Measurements from ENCODE around the gene DUSP8.
A peak's percentile ranks its signal among the peaks of the same experiment; 100 is the strongest.

The DUSP8 gene

GRCh38 chr11:1528710-1529109 lies 43.4 kb downstream of the DUSP8 start:
- no peak for DNase-seq (ENCODE audit: low spot score)
- in situ Hi-C loops (cut with MboI; ENCODE audit: low sequenced_read_pairs, unreplicated experiment) = no loop called here
- TF ChIP-seq CTCF (IDR thresholded peaks at IDR 0.05; ENCODE audit: borderline replicate concordance, control extremely low read depth, extremely low read depth, insufficient read depth, missing control alignments) = no peak

GRCh38 chr11:1526785-1527184 lies 45.3 kb downstream of the DUSP8 start:
- DNase-seq (ENCODE audit: low spot score) = no peak
- no peak for TF ChIP-seq CTCF (IDR thresholded peaks at IDR 0.05; ENCODE audit: borderline replicate concordance, control extremely low read depth, extremely low read depth, insufficient read depth, missing control alignments)
- in situ Hi-C loops (cut with MboI; ENCODE audit: low sequenced_read_pairs, unreplicated experiment) = no loop called here

- in situ Hi-C loops (cut with MboI; ENCODE audit: low sequenced_read_pairs, unreplicated experiment) = no loop called here
- TF ChIP-seq CTCF (IDR thresholded peaks at IDR 0.05; ENCODE audit: borderline replicate concordance, control extremely low read depth, extremely low read depth, insufficient read depth, missing control alignments) = no peak
- no peak for DNase-seq (ENCODE audit: low spot score)
Observed at GRCh38 chr11:1523779-1524178, 48.3 kb downstream of the DUSP8 start.

- no peak for TF ChIP-seq CTCF (IDR thresholded peaks at IDR 0.05; ENCODE audit: borderline replicate concordance, control extremely low read depth, extremely low read depth, insufficient read depth, missing control alignments)
- in situ Hi-C loops (cut with MboI; ENCODE audit: low sequenced_read_pairs, unreplicated experiment) = no loop called here
- DNase-seq (ENCODE audit: low spot score) = no peak
Observed at GRCh38 chr11:1523077-1523476, 49.0 kb downstream of the DUSP8 start.

GRCh38 chr11:1522081-1522424 lies 50.0 kb downstream of the DUSP8 start:
- no peak for DNase-seq (ENCODE audit: low spot score)
- no peak for TF ChIP-seq CTCF (IDR thresholded peaks at IDR 0.05; ENCODE audit: borderline replicate concordance, control extremely low read depth, extremely low read depth, insufficient read depth, missing control alignments)
- in situ Hi-C loops (cut with MboI; ENCODE audit: low sequenced_read_pairs, unreplicated experiment) = no loop called here

- in situ Hi-C loops (cut with MboI; ENCODE audit: low sequenced_read_pairs, unreplicated experiment) = no loop called here
- TF ChIP-seq CTCF (IDR thresholded peaks at IDR 0.05; ENCODE audit: borderline replicate concordance, control extremely low read depth, extremely low read depth, insufficient read depth, missing control alignments) = no peak
- DNase-seq (ENCODE audit: low spot score) = peak; percentile 87
Observed at GRCh38 chr11:1521382-1522080, 50.5 kb downstream of the DUSP8 start.

All from GM13976 (cell line).